GM12873 (cell line): ENCODE data around the gene KDM4B.

Experiments used
- TF ChIP-seq, protein P1 (sequence below): IDR thresholded peaks from 2 replicates; pipeline ENCODE4 v1.5.1; 2012; ENCODE audit warnings: low read depth, mild to moderate bottlenecking, moderate library complexity, low read length, control low read depth; ENCODE audit not compliant: insufficient read depth; ENCODE audit errors: missing control alignments

The KDM4B gene

GRCh38 chr19:5112175-5112574, 143.3 kb downstream of the KDM4B start:
- TF ChIP-seq, protein P1, sequence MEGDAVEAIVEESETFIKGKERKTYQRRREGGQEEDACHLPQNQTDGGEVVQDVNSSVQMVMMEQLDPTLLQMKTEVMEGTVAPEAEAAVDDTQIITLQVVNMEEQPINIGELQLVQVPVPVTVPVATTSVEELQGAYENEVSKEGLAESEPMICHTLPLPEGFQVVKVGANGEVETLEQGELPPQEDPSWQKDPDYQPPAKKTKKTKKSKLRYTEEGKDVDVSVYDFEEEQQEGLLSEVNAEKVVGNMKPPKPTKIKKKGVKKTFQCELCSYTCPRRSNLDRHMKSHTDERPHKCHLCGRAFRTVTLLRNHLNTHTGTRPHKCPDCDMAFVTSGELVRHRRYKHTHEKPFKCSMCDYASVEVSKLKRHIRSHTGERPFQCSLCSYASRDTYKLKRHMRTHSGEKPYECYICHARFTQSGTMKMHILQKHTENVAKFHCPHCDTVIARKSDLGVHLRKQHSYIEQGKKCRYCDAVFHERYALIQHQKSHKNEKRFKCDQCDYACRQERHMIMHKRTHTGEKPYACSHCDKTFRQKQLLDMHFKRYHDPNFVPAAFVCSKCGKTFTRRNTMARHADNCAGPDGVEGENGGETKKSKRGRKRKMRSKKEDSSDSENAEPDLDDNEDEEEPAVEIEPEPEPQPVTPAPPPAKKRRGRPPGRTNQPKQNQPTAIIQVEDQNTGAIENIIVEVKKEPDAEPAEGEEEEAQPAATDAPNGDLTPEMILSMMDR = no peak

GRCh38 chr19:5112681-5113575, 144.0 kb downstream of the KDM4B start:
- TF ChIP-seq, protein P1 = no peak

GRCh38 chr19:5113633-5114586, 145.0 kb downstream of the KDM4B start:
- TF ChIP-seq, protein P1 = no peak

GRCh38 chr19:5114727-5115126, 145.8 kb downstream of the KDM4B start:
- TF ChIP-seq, protein P1 = no peak

- TF ChIP-seq, protein P1 = no peak
Observed at GRCh38 chr19:5115351-5115750, 146.4 kb downstream of the KDM4B start.

- TF ChIP-seq, protein P1 = no peak
Observed at GRCh38 chr19:5115771-5116202, 146.9 kb downstream of the KDM4B start.

GRCh38 chr19:5116292-5116691, 147.4 kb downstream of the KDM4B start:
- TF ChIP-seq, protein P1 = no peak
